Nephron progenitor cell (in vitro differentiated cells): ENCODE measurements around the gene SLC41A3.
A peak's percentile ranks its signal among the peaks of the same experiment; 100 is the strongest.
"Not testable (repeated sequence)": the region's sequence is repeated elsewhere in the genome, so short reads cannot be mapped to it uniquely, and the experiment has no call there.

Experiments used
- DNase-seq: peaks from one replicate; pipeline ENCODE4 v3.0.0; 2021
- H3K27ac Mint-ChIP-seq: 2 replicates; pipeline ENCODE4 v1.8.0; 2021; ENCODE audit warnings: mild to moderate bottlenecking, moderate library complexity, mixed read lengths
- H3K27me3 Mint-ChIP-seq: 2 replicates; pipeline ENCODE4 v1.8.0; 2021; ENCODE audit warnings: mild to moderate bottlenecking, low read depth, mixed read lengths; ENCODE audit not compliant: poor library complexity
- H3K36me3 Mint-ChIP-seq: 2 replicates; pipeline ENCODE4 v1.8.0; 2021; ENCODE audit warnings: low read depth, mixed read lengths
- H3K4me1 Mint-ChIP-seq: 2 replicates; pipeline ENCODE4 v1.8.0; 2021; ENCODE audit warnings: mixed read lengths
- H3K4me3 Mint-ChIP-seq: 2 replicates; pipeline ENCODE4 v1.8.0; 2021; ENCODE audit warnings: mild to moderate bottlenecking, moderate library complexity, mixed read lengths
- H3K9me3 Mint-ChIP-seq: 2 replicates; pipeline ENCODE4 v1.8.0; 2021; ENCODE audit warnings: mild to moderate bottlenecking, moderate library complexity, mixed read lengths
- CTCF ChIP-seq: fragments of 200-600 bp; sonication (generic); IDR thresholded peaks from 2 replicates; pipeline ENCODE4 v1.5.0; 2021; ENCODE audit warnings: antibody characterized with exemption

SLC41A3 gene

GRCh38 chr3:125959317-125960065 lies 124.4 kb downstream of the SLC41A3 start:
- Mint-ChIP-seq H3K4me3 (no peak overlapping the region), H3K27me3 (peaks cover 43% of the 10 kb centered on the region), H3K9me3 (peaks cover 14% of the 10 kb centered on the region), H3K36me3 (no peaks in the 10 kb centered on the region), H3K4me1 (no peaks in the 10 kb centered on the region), H3K27ac (no peak overlapping the region)
- no peak for TF ChIP-seq CTCF
- DNase-seq = no peak

- Mint-ChIP-seq H3K36me3 (no peaks in the 10 kb centered on the region), H3K27me3 (peaks cover 48% of the 10 kb centered on the region), H3K4me1 (no peaks in the 10 kb centered on the region), H3K27ac (no peak overlapping the region), H3K4me3 (no peak overlapping the region), H3K9me3 (peaks cover 14% of the 10 kb centered on the region)
- TF ChIP-seq CTCF = no peak
- no peak for DNase-seq
Measured at GRCh38 chr3:125958511-125959316, 125.2 kb downstream of the SLC41A3 start.

- Mint-ChIP-seq H3K27ac (no peak overlapping the region), H3K36me3 (no peaks in the 10 kb centered on the region), H3K4me3 (peak overlapping the region; percentile 45), H3K4me1 (no peaks in the 10 kb centered on the region), H3K27me3 (peaks cover 55% of the 10 kb centered on the region), H3K9me3 (peaks cover 14% of the 10 kb centered on the region)
- DNase-seq = peak; percentile 55
- TF ChIP-seq CTCF = no peak
Measured at GRCh38 chr3:125957674-125958510, 126.0 kb downstream of the SLC41A3 start.

- H3K4me3 Mint-ChIP-seq, H3K36me3 Mint-ChIP-seq, DNase-seq, H3K27ac Mint-ChIP-seq, H3K4me1 Mint-ChIP-seq: not testable (repeated sequence)
- Mint-ChIP-seq H3K9me3 (peaks cover 14% of the 10 kb centered on the region), H3K27me3 (peaks cover 63% of the 10 kb centered on the region)
Measured at GRCh38 chr3:125957020-125957419, 126.9 kb downstream of the SLC41A3 start.
